Astrocyte (in vitro differentiated cells and primary cell): ENCODE results near the gene RAP1GAP. TPM values are rescaled to one million over a fixed set of nuclear protein-coding genes. Genes with fewer than 3 reads are reported as not detected.

Experiments
- DNase-seq: peaks from one replicate; pipeline ENCODE4 v3.0.0-alpha.2; 2010; ENCODE audit warnings: low read depth
- FAIRE-seq: peaks from 2 replicates; lab custom pipeline; 2011; peaks lifted over from hg19 to GRCh38; lab: Jason Lieb, UNC
- H2AFZ ChIP-seq: 2 replicates; pipeline ENCODE4 v1.6.0; 2012; ENCODE audit warnings: low read depth, low read length, inconsistent platforms
- H3K27ac ChIP-seq: 2 replicates; pipeline ENCODE4 v1.5.1; 2011; ENCODE audit warnings: low read depth, low read length, inconsistent platforms
- H3K27me3 ChIP-seq: 2 replicates; pipeline ENCODE4 v1.6.0; 2011; ENCODE audit warnings: low read length, inconsistent platforms; ENCODE audit not compliant: insufficient read depth
- H3K36me3 ChIP-seq: 2 replicates; pipeline ENCODE4 v1.5.1; 2011; ENCODE audit warnings: low read length, inconsistent platforms; ENCODE audit not compliant: insufficient read depth
- H3K4me1 ChIP-seq: 2 replicates; pipeline ENCODE4 v1.5.1; 2011; ENCODE audit warnings: low read length, inconsistent platforms; ENCODE audit not compliant: insufficient read depth
- H3K4me2 ChIP-seq: 2 replicates; pipeline ENCODE4 v1.6.0; 2012; ENCODE audit warnings: low read length, inconsistent platforms
- H3K4me3 ChIP-seq: 2 replicates; pipeline ENCODE4 v1.5.1; 2011; ENCODE audit warnings: low read depth, mild to moderate bottlenecking, low read length, inconsistent platforms; ENCODE audit not compliant: insufficient read depth
- H3K79me2 ChIP-seq: 2 replicates; pipeline ENCODE4 v1.6.0; 2012; ENCODE audit warnings: mild to moderate bottlenecking, low read length, inconsistent platforms; ENCODE audit not compliant: insufficient read depth
- H3K9ac ChIP-seq: 2 replicates; pipeline ENCODE4 v1.6.0; 2012; ENCODE audit warnings: mild to moderate bottlenecking, low read length, inconsistent platforms
- H3K9me3 ChIP-seq: 2 replicates; pipeline ENCODE4 v1.5.1; 2012; ENCODE audit warnings: low read depth, mild to moderate bottlenecking, low read length, inconsistent platforms; ENCODE audit not compliant: insufficient read depth
- H4K20me1 ChIP-seq: 2 replicates; pipeline ENCODE4 v1.6.0; 2012; ENCODE audit warnings: low read length, inconsistent platforms; ENCODE audit not compliant: insufficient read depth
- H3K27ac Mint-ChIP-seq: one replicate; pipeline ENCODE4 v1.8.0; 2021; ENCODE audit warnings: mild to moderate bottlenecking, mixed read lengths; ENCODE audit not compliant: unreplicated experiment
- H3K27me3 Mint-ChIP-seq: one replicate; pipeline ENCODE4 v1.8.0; 2021; ENCODE audit warnings: low read depth, mixed read lengths; ENCODE audit not compliant: unreplicated experiment
- H3K36me3 Mint-ChIP-seq: one replicate; pipeline ENCODE4 v1.8.0; 2021; ENCODE audit warnings: low read depth, mixed read lengths; ENCODE audit not compliant: unreplicated experiment
- H3K4me1 Mint-ChIP-seq: one replicate; pipeline ENCODE4 v1.8.0; 2021; ENCODE audit warnings: low read depth, mixed read lengths; ENCODE audit not compliant: unreplicated experiment
- H3K4me3 Mint-ChIP-seq: one replicate; pipeline ENCODE4 v1.8.0; 2021; ENCODE audit warnings: mild to moderate bottlenecking, moderate library complexity, mixed read lengths; ENCODE audit not compliant: unreplicated experiment
- H3K9me3 Mint-ChIP-seq: one replicate; pipeline ENCODE4 v1.8.0; 2021; ENCODE audit warnings: mild to moderate bottlenecking, mixed read lengths; ENCODE audit not compliant: unreplicated experiment
- CTCF ChIP-seq: IDR thresholded peaks from 2 replicates; pipeline ENCODE4 v1.5.1; 2011; ENCODE audit warnings: low read depth, mild to moderate bottlenecking, inconsistent platforms, low read length, moderate library complexity; ENCODE audit not compliant: insufficient read depth
- EZH2 ChIP-seq: IDR thresholded peaks from 2 replicates; pipeline ENCODE4 v1.6.1; 2012; ENCODE audit warnings: mild to moderate bottlenecking, low read length, inconsistent platforms; ENCODE audit not compliant: insufficient read depth
- total RNA-seq: library from RNA; stranded (reverse); gene quantifications from 2 replicates; pipeline ENCODE4 v1.2.1, GENCODE V29; 2021

Gene RAP1GAP
- total RNA-seq, 1 donor from 2014 or later, result 3.2 TPM

- H4K20me1 ChIP-seq, result peaks cover 13% of the 10 kb centered on the region
- no peak overlapping the region for H3K4me2 ChIP-seq
- no peaks in the 10 kb centered on the region for H3K27me3 ChIP-seq
- H3K27me3 Mint-ChIP-seq, result no peaks in the 10 kb centered on the region
- no peak for FAIRE-seq
- H3K27ac ChIP-seq, result no peak overlapping the region
- TF ChIP-seq CTCF, result no peak
- TF ChIP-seq EZH2, result no peak
- H3K79me2 ChIP-seq, result no peaks in the 10 kb centered on the region
- peaks cover 25% of the 10 kb centered on the region for H3K4me1 Mint-ChIP-seq
- H3K4me3 Mint-ChIP-seq, result no peak overlapping the region
- H3K9me3 ChIP-seq, result no peaks in the 10 kb centered on the region
- peaks cover 10% of the 10 kb centered on the region for H3K4me1 ChIP-seq
- no peak overlapping the region for H3K9ac ChIP-seq
- no peak overlapping the region for H3K4me3 ChIP-seq
- H3K9me3 Mint-ChIP-seq, result no peaks in the 10 kb centered on the region
- peaks cover 25% of the 10 kb centered on the region for H3K36me3 Mint-ChIP-seq
- H2AFZ ChIP-seq, result no peak overlapping the region
- peaks cover 26% of the 10 kb centered on the region for H3K36me3 ChIP-seq
- DNase-seq, result no peak
- H3K27ac Mint-ChIP-seq, result no peak overlapping the region
These were observed 32.2 kb upstream of the RAP1GAP start for GRCh38 chr1:21701401-21701800.

GRCh38 chr1:21700094-21700493 is 30.9 kb upstream of the RAP1GAP start:
- H3K36me3 Mint-ChIP-seq, result peaks cover 25% of the 10 kb centered on the region

More at GRCh38 chr1:21700094-21700493, 30.9 kb upstream of the RAP1GAP start:
- Mint-ChIP-seq H3K4me3 (no peak overlapping the region), H3K4me1 (peaks cover 19% of the 10 kb centered on the region), H3K27ac (no peak overlapping the region), H3K9me3 (no peaks in the 10 kb centered on the region), H3K27me3 (no peaks in the 10 kb centered on the region)
- Histone ChIP-seq H3K9me3 (no peaks in the 10 kb centered on the region), H2AFZ (no peak overlapping the region), H3K4me3 (no peak overlapping the region), H3K4me2 (no peak overlapping the region), H3K4me1 (peaks cover 10% of the 10 kb centered on the region), H3K9ac (no peak overlapping the region), H3K27me3 (no peaks in the 10 kb centered on the region), H3K27ac (no peak overlapping the region), H3K36me3 (peaks cover 24% of the 10 kb centered on the region), H3K79me2 (no peaks in the 10 kb centered on the region), H4K20me1 (peaks cover 18% of the 10 kb centered on the region)
- FAIRE-seq (no peak), DNase-seq (no peak)
- no peak for TF ChIP-seq EZH2
- TF ChIP-seq CTCF, result no peak
